Measurements from ENCODE around the gene CGB1. TPM values are rescaled to one million over a fixed set of nuclear protein-coding genes. Genes with fewer than 3 reads are reported as not detected.
"Not testable (repeated sequence)": the region's sequence is repeated elsewhere in the genome, so short reads cannot be mapped to it uniquely, and the experiment has no call there.

Gene CGB1
- total and polyA plus RNA-seq, 2 of the 8 experiments (the other 6 are each of a cell fraction or from before 2014, with no cell fraction given): not detected

DNA sequence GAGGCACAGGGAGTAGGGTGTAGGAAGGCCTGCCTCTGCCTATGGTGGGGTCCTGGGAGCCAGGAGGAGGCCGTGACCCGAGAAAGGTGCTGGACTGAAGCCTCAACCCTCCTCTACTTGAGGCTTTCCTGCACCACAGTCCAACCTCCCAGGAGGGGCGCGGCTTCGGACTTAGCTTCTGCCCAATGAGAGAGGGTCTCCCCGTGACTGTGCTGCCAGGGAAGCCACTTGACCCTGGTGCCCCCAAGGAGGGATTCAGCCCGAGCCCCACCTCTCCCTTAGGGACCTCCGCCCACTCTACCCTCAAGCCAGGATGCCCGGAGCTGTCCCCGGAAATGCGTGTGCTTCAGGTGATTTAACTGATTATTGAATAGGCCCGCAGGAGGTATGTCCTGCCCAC is 12.3 kb upstream of the CGB1 start, which contains the start of gene CGB8:
Gene CGB8, minus strand, starts transcription at position 101 of the 400 bp plus-strand sequence. CDS start 372 bp downstream, outside the sequence.
- H2BK5ac ChIP-seq (ENCODE audit: low read depth, low read length); H3K4me3 ChIP-seq (ENCODE audit: extremely low read depth in 1 of 4, insufficient read depth in 2 of 4, low read depth in 3 of 4, low read length in 4 of 4); H2BK120ac ChIP-seq (replicated peaks; ENCODE audit: low read depth, low read length); H3K27ac ChIP-seq (ENCODE audit: low read depth, low read length); H2BK12ac ChIP-seq (ENCODE audit: low read depth, low read length); H3K4me2 ChIP-seq (ENCODE audit: insufficient read depth in 1 of 2, low read depth in 2 of 2, low read length in 2 of 2); H3K4me1 ChIP-seq (replicated peaks in 1 of 4; ENCODE audit: control insufficient read depth in 3 of 4, insufficient read depth in 4 of 4, low read length in 3 of 4); H2BK20ac ChIP-seq (ENCODE audit: low read length); H4K91ac ChIP-seq (replicated peaks; ENCODE audit: insufficient read length, low read length); H4K5ac ChIP-seq (ENCODE audit: insufficient read length, low read depth, low read length); H3K14ac ChIP-seq (ENCODE audit: insufficient read length); H4K20me1 ChIP-seq (replicated peaks in 1 of 2; ENCODE audit: control insufficient read depth in 1 of 2, insufficient read depth in 2 of 2, low read length in 2 of 2); H3K23ac ChIP-seq (ENCODE audit: insufficient read length); H3K9ac ChIP-seq (replicated peaks in 1 of 4; ENCODE audit: extremely low read depth in 1 of 4, low read depth in 3 of 4, low read length in 3 of 4); H3K79me2 ChIP-seq (ENCODE audit: control insufficient read depth in 1 of 2, insufficient read depth in 2 of 2, low read length in 2 of 2); H2AK5ac ChIP-seq (ENCODE audit: low read depth, low read length); H2AFZ ChIP-seq (ENCODE audit: low read length); H4K8ac ChIP-seq (ENCODE audit: extremely low read depth, insufficient read depth, low read length); H3K4ac ChIP-seq (replicated peaks; ENCODE audit: insufficient read length, low read depth, low read length); DNase-seq (ENCODE audit: low read depth in 1 of 2, low spot score in 2 of 2); H2BK15ac ChIP-seq (ENCODE audit: low read length); H3K18ac ChIP-seq (ENCODE audit: extremely low read depth, low read length); H3K9me3 ChIP-seq (ENCODE audit: insufficient read depth in 2 of 2, low read depth in 1 of 2, low read length in 1 of 2); H3K27me3 ChIP-seq (replicated peaks in 1 of 4; ENCODE audit: control insufficient read depth in 3 of 4, extremely low read depth in 1 of 4, insufficient read depth in 3 of 4, low read length in 3 of 4); H3K23me2 ChIP-seq (ENCODE audit: low read depth, low read length); FAIRE-seq; H3K36me3 ChIP-seq (ENCODE audit: control insufficient read depth in 2 of 4, insufficient read depth in 4 of 4, low read length in 3 of 4); POLR2A ChIA-PET (ENCODE audit: partially characterized antibody); H3K79me1 ChIP-seq (ENCODE audit: low read depth, low read length); H3K56ac ChIP-seq (replicated peaks; ENCODE audit: insufficient read length, low read depth, low read length): not testable (repeated sequence)
- CTCF ChIA-PET (ENCODE audit: partially characterized antibody): interaction anchor here (1.2 kb wide), 1 partner anchor 49 kb away, joined by 3 read pairs; no protein-coding TSS in a partner anchor
- WGBS, 2 experiments (ENCODE audit: extremely low coverage in 1 of 2, insufficient coverage in 1 of 2, insufficient read length in 1 of 2, insufficient replicate concordance in 2 of 2, low coverage in 1 of 2, low lambda C conversion rate in 2 of 2, missing lambda C conversion rate in 1 of 2): 81% methylated on average over 12 of the region's 12 CpGs; no CpG with 5 or more reads in 1 of the 2 experiments

DNA sequence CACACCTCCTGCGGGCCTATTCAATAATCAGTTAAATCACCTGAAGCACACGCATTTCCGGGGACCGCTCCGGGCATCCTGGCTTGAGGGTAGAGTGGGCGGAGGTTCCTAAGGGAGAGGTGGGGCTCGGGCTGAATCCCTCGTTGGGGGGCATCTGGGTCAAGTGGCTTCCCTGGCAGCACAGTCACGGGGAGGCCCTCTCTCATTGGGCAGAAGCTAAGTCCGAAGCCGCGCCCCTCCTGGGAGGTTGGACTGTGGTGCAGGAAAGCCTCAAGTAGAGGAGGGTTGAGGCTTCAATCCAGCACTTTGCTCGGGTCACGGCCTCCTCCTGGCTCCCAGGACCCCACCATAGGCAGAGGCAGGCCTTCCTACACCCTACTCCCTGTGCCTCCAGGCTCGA is 6.9 kb upstream of the CGB1 start, which contains the start of gene CGB5:
Gene CGB5, plus strand, starts transcription at position 301 of the 400 bp plus-strand sequence. CDS start 362 bp downstream, outside the sequence.
- H4K20me1 ChIP-seq (replicated peaks in 1 of 2; ENCODE audit: control insufficient read depth in 1 of 2, insufficient read depth in 2 of 2, low read length in 2 of 2); H3K27ac ChIP-seq (ENCODE audit: low read depth, low read length); H3K23me2 ChIP-seq (ENCODE audit: low read depth, low read length); H3K4ac ChIP-seq (replicated peaks; ENCODE audit: insufficient read length, low read depth, low read length); H3K9ac ChIP-seq (replicated peaks in 1 of 4; ENCODE audit: extremely low read depth in 1 of 4, low read depth in 3 of 4, low read length in 3 of 4); DNase-seq (ENCODE audit: low read depth in 1 of 2, low spot score in 2 of 2); H2BK120ac ChIP-seq (replicated peaks; ENCODE audit: low read depth, low read length); H3K56ac ChIP-seq (replicated peaks; ENCODE audit: insufficient read length, low read depth, low read length); H3K14ac ChIP-seq (ENCODE audit: insufficient read length); H3K27me3 ChIP-seq (replicated peaks in 1 of 4; ENCODE audit: control insufficient read depth in 3 of 4, extremely low read depth in 1 of 4, insufficient read depth in 3 of 4, low read length in 3 of 4); H3K4me3 ChIP-seq (ENCODE audit: extremely low read depth in 1 of 4, insufficient read depth in 2 of 4, low read depth in 3 of 4, low read length in 4 of 4); H2BK15ac ChIP-seq (ENCODE audit: low read length); H3K4me1 ChIP-seq (replicated peaks in 1 of 4; ENCODE audit: control insufficient read depth in 3 of 4, insufficient read depth in 4 of 4, low read length in 3 of 4); H3K79me2 ChIP-seq (ENCODE audit: control insufficient read depth in 1 of 2, insufficient read depth in 2 of 2, low read length in 2 of 2); H4K8ac ChIP-seq (ENCODE audit: extremely low read depth, insufficient read depth, low read length); H2BK20ac ChIP-seq (ENCODE audit: low read length); H2AFZ ChIP-seq (ENCODE audit: low read length); H3K4me2 ChIP-seq (ENCODE audit: insufficient read depth in 1 of 2, low read depth in 2 of 2, low read length in 2 of 2); CTCF ChIA-PET (ENCODE audit: partially characterized antibody); H3K23ac ChIP-seq (ENCODE audit: insufficient read length); H3K79me1 ChIP-seq (ENCODE audit: low read depth, low read length); FAIRE-seq; H4K91ac ChIP-seq (replicated peaks; ENCODE audit: insufficient read length, low read length); H2BK5ac ChIP-seq (ENCODE audit: low read depth, low read length); H3K18ac ChIP-seq (ENCODE audit: extremely low read depth, low read length); H3K36me3 ChIP-seq (ENCODE audit: control insufficient read depth in 2 of 4, insufficient read depth in 4 of 4, low read length in 3 of 4); H2AK5ac ChIP-seq (ENCODE audit: low read depth, low read length); H3K9me3 ChIP-seq (ENCODE audit: insufficient read depth in 2 of 2, low read depth in 1 of 2, low read length in 1 of 2); H4K5ac ChIP-seq (ENCODE audit: insufficient read length, low read depth, low read length); H2BK12ac ChIP-seq (ENCODE audit: low read depth, low read length): not testable (repeated sequence)
- POLR2A ChIA-PET (ENCODE audit: partially characterized antibody): interaction anchor here (1.1 kb wide), 1 partner anchor 10 kb away, joined by 3 read pairs; no protein-coding TSS in a partner anchor
- 85% methylated on average over 14 of the region's 15 CpGs; no CpG with 5 or more reads in 1 of the 2 experiments for WGBS, 2 experiments (ENCODE audit: extremely low coverage in 1 of 2, insufficient coverage in 1 of 2, insufficient read length in 1 of 2, insufficient replicate concordance in 2 of 2, low coverage in 1 of 2, low lambda C conversion rate in 2 of 2, missing lambda C conversion rate in 1 of 2)

Data from H1 (cell line).